Stomach (tissue), 9 donors: ENCODE results near the gene STRN. TPM values are rescaled to one million over a fixed set of nuclear protein-coding genes. Genes with fewer than 3 reads are reported as not detected.

ENCODE experiments used
- DNase-seq, 2 donors: peaks; one replicate each; pipeline versions ENCODE4 v3.0.0 to v3.0.0-alpha.2; 2013 to 2019
- H3K27ac ChIP-seq, 5 donors: fragments of 200-600 bp in 4 of 5; sonication (generic) in 4 of 5; one replicate each; pipeline ENCODE4 v1.5.1; 2013 to 2019; ENCODE audit warnings: mild to moderate bottlenecking in 1 of 5, moderate library complexity in 1 of 5
- H3K27me3 ChIP-seq, 3 donors: fragments of 200-600 bp; sonication (generic); one replicate each; pipeline ENCODE4 v1.5.1; 2017 to 2019; ENCODE audit warnings: mixed run types in 1 of 3
- H3K36me3 ChIP-seq, 4 donors: fragments of 200-600 bp; sonication (generic); 1 replicate in 3 of 4; 2 replicates in 1 of 4; pipeline ENCODE4 v1.5.1; 2016 to 2019
- H3K4me1 ChIP-seq, 4 donors: fragments of 200-600 bp; sonication (generic); one replicate each; pipeline ENCODE4 v1.5.1; 2016 to 2019
- H3K4me3 ChIP-seq, 4 donors: fragments of 200-600 bp; sonication (generic) in 3 of 4; one replicate each; pipeline ENCODE4 v1.5.1; 2016 to 2019; ENCODE audit warnings: mild to moderate bottlenecking in 1 of 4
- H3K9me3 ChIP-seq, 4 donors: fragments of 200-600 bp; sonication (generic); one replicate each; pipeline ENCODE4 v1.5.1; 2016 to 2019
- EP300 ChIP-seq: sonication (generic); formaldehyde crosslinking; IDR thresholded peaks from one replicate; pipeline ENCODE4 v1.6.1; 2017; ENCODE audit warnings: antibody characterized with exemption
- POLR2A ChIP-seq, 4 donors: fragments of 450-650 bp; IDR thresholded peaks; one replicate each; pipeline ENCODE4 v1.6.1; 2016; ENCODE audit warnings: antibody characterized with exemption in 4 of 4, control low read depth in 2 of 4, mild to moderate bottlenecking in 1 of 4, moderate library complexity in 1 of 4
- POLR2AphosphoS5 ChIP-seq, 3 donors: sonication (generic); formaldehyde crosslinking; IDR thresholded peaks; one replicate each; pipeline ENCODE4 v1.6.1; 2016; ENCODE audit warnings: antibody characterized with exemption in 3 of 3
- WGBS, 5 donors: extraction: QIAGEN DNeasy Blood & Tissue Kit in 3 of 5; methylation state at CpG; one replicate each; pipeline versions ENCODE4 v1.1.5 to v1.1.7; 2013 to 2018; 5-methylcytosine and 5-hydroxymethylcytosine counted together
- intact Hi-C: fragments of 100-400 bp; cut with DNase I; formaldehyde crosslinking; loops from one replicate; pipeline ENCODE4 v1.15.1; 2023; ENCODE audit warnings: low total_unique reads
- polyA plus RNA-seq, 3 donors: library from polyadenylated mRNA; stranded (reverse); fragments of 200-250 nt; gene quantifications; one replicate each; pipeline ENCODE4 v1.2.3, GENCODE V29; 2013
- total RNA-seq, 5 donors: library from RNA; depleted of rRNA; stranded (reverse); fragments of >200 nt; gene quantifications; one replicate each; pipeline versions ENCODE4 v1.1.0 to v1.2.3, GENCODE V29; 2014 to 2016
- TF ChIP-seq, protein P1 (sequence below), 7 experiments: fragments of 450-650 bp in 4 of 7; fragments of 200-600 bp in 3 of 7; sonication (generic) in 3 of 7; IDR thresholded peaks; one replicate each; pipeline ENCODE4 v1.5.1; 2016 to 2019; ENCODE audit warnings: antibody characterized with exemption in 7 of 7, control low read depth in 2 of 7, mild to moderate bottlenecking in 1 of 7
- donor health status: healthy with polysubstance abuse.
- donor health status: Bipolar disorder and iron deficiency.
- donor health status: healthy.

STRN gene
- total and polyA plus RNA-seq, 8 donors = 3.5 to 34.9 (median 10.7) TPM

DNA sequence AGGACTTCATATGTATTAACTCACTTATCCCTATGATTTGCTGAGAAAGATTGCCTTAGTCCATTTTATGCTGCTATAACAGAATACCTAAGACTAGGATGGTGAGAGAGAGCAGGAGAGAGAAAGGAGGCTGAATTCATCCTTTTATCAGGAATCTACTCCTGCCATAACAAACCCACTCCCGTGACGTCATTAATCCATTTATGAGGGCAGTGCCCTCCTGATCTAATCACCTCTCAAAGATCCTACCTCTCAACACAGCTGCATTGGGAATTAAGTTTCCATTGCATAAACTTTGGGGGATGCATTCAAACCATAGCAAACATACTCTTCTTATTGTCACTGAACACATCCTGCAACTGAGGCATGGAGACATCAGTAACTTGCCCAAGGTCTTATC, 147.8 kb downstream of the STRN start:
- Histone ChIP-seq H3K27ac (no peak overlapping the region), H3K4me3 (no peak overlapping the region), H3K27me3 (no peaks in the 10 kb centered on the region), H3K36me3 (no peaks in the 10 kb centered on the region), H3K9me3 (no peaks in the 10 kb centered on the region), H3K4me1 (peaks cover 0 to 20% (median 0%) of the 10 kb centered on the region in 4 donors)
- no peak for DNase-seq
- TF ChIP-seq POLR2A (IDR thresholded peaks at IDR 0.05) (no peak), EP300 (no peak), POLR2AphosphoS5 (IDR thresholded peaks at IDR 0.05) (no peak)
- TF ChIP-seq, protein P1, sequence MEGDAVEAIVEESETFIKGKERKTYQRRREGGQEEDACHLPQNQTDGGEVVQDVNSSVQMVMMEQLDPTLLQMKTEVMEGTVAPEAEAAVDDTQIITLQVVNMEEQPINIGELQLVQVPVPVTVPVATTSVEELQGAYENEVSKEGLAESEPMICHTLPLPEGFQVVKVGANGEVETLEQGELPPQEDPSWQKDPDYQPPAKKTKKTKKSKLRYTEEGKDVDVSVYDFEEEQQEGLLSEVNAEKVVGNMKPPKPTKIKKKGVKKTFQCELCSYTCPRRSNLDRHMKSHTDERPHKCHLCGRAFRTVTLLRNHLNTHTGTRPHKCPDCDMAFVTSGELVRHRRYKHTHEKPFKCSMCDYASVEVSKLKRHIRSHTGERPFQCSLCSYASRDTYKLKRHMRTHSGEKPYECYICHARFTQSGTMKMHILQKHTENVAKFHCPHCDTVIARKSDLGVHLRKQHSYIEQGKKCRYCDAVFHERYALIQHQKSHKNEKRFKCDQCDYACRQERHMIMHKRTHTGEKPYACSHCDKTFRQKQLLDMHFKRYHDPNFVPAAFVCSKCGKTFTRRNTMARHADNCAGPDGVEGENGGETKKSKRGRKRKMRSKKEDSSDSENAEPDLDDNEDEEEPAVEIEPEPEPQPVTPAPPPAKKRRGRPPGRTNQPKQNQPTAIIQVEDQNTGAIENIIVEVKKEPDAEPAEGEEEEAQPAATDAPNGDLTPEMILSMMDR (IDR thresholded peaks at IDR 0.05) = no peak
- 70 to 93% (median 84%) methylated on average over 2 of the region's 2 CpGs for WGBS, 5 donors
- intact Hi-C loops = no loop called here

- H3K9me3 ChIP-seq = no peaks in the 10 kb centered on the region
- H3K4me1 ChIP-seq = peaks cover 0 to 9% (median 0%) of the 10 kb centered on the region in 4 donors
- TF ChIP-seq POLR2AphosphoS5 (IDR thresholded peaks at IDR 0.05) (no peak), EP300 (no peak), POLR2A (IDR thresholded peaks at IDR 0.05) (no peak)
- TF ChIP-seq, protein P1 (IDR thresholded peaks at IDR 0.05) = no peak
- no peaks in the 10 kb centered on the region for H3K36me3 ChIP-seq
- WGBS, 5 donors = 37 to 47% (median 41%) methylated on average over 6 of the region's 6 CpGs
- no peaks in the 10 kb centered on the region for H3K27me3 ChIP-seq
- H3K27ac ChIP-seq = no peak overlapping the region
- H3K4me3 ChIP-seq = no peak overlapping the region
- DNase-seq = no peak
- intact Hi-C loops = no loop called here
These were observed 154.1 kb downstream of the STRN start for GRCh38 chr2:36812196-36812595.

DNA sequence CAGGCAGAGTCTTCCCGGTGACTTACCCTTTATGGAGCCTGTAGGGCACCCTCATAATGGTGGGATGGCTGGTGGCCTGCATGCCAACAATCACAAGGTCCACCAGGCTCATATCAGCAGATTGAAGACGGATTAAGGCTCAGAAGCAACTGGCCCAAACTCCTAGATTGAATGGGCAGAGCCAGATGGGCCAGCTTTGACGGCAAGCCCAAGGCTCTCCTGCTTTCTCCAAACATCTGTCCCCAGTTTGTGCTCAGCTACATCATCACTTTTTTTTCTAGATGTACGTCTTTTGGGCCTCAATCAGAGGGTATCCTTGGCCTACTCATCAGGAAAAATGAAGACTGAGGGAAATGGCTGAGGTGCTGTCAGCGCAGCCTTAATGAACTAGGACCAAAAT, 155.3 kb downstream of the STRN start:
- Histone ChIP-seq H3K4me3 (no peak overlapping the region), H3K36me3 (no peaks in the 10 kb centered on the region), H3K4me1 (peaks cover 0 to 9% (median 0%) of the 10 kb centered on the region in 4 donors), H3K27me3 (no peaks in the 10 kb centered on the region), H3K9me3 (no peaks in the 10 kb centered on the region), H3K27ac (no peak overlapping the region)
- no peak for DNase-seq
- WGBS, 5 donors = 85 to 93% (median 90%) methylated on average over 5 of the region's 5 CpGs
- no peak for TF ChIP-seq POLR2AphosphoS5 (IDR thresholded peaks at IDR 0.05)
- TF ChIP-seq, protein P1 (IDR thresholded peaks at IDR 0.05) = no peak
- no peak for TF ChIP-seq EP300
- no peak for TF ChIP-seq POLR2A (IDR thresholded peaks at IDR 0.05)
- intact Hi-C loops = no loop called here

DNA sequence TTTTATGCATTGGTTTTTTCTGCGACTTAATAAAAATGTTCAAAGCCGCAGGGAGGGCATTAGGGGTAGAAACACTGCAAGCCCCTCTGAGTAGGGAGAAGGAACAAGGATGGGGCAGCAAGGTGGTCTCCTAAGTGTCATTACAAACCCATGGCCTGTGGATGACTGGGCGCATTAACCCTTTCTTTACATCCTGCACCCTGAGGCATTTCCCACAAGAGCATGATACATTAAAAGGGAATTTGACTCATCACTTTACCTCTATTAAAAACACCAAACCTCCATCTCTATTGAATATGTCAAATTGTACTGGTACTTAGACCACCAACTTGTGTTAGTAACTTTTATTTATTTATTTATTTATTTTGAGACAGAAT, 157.3 kb downstream of the STRN start:
- Histone ChIP-seq H3K36me3 (no peaks in the 10 kb centered on the region), H3K27ac (no peak overlapping the region), H3K4me3 (no peak overlapping the region), H3K9me3 (no peaks in the 10 kb centered on the region), H3K4me1 (peaks cover 0 to 9% (median 0%) of the 10 kb centered on the region in 4 donors), H3K27me3 (no peaks in the 10 kb centered on the region)
- DNase-seq = no peak
- 86 to 98% (median 93%) methylated on average over 3 of the region's 3 CpGs for WGBS, 5 donors
- intact Hi-C loops = no loop called here
- TF ChIP-seq POLR2AphosphoS5 (IDR thresholded peaks at IDR 0.05) (no peak), POLR2A (IDR thresholded peaks at IDR 0.05) (no peak), EP300 (no peak)
- TF ChIP-seq, protein P1 (IDR thresholded peaks at IDR 0.05) = no peak
